DND-41 (cell line): Measurements from ENCODE around the gene ZNF132.

Source experiments
- ATAC-seq: fragments of 200-7000 bp; cut with Tn5 transposase; 3 replicates; pipeline ENCODE4 v1.9.1; 2021; ENCODE audit warnings: low read depth; ENCODE audit not compliant: insufficient read depth
- DNase-seq: peaks from one replicate; pipeline ENCODE4 v3.0.0-alpha.2; 2020
- H2AFZ ChIP-seq: 2 replicates; pipeline ENCODE4 v1.6.0; 2012; ENCODE audit warnings: low read depth, low read length
- H3K27ac ChIP-seq: 2 replicates; pipeline ENCODE4 v1.5.1; 2012; ENCODE audit warnings: low read length, inconsistent platforms
- H3K27me3 ChIP-seq: fragments of 200-600 bp; sonication (generic); 2 replicates; pipeline ENCODE4 v1.6.0; 2012; ENCODE audit warnings: low read length, mild to moderate bottlenecking, inconsistent platforms; ENCODE audit not compliant: insufficient read depth, poor library complexity
- H3K36me3 ChIP-seq: 2 replicates; pipeline ENCODE4 v1.5.1; 2012; ENCODE audit warnings: low read length, inconsistent platforms; ENCODE audit not compliant: insufficient read depth
- H3K4me1 ChIP-seq: 2 replicates; pipeline ENCODE4 v1.5.1; 2012; ENCODE audit warnings: mild to moderate bottlenecking, low read length; ENCODE audit not compliant: insufficient read depth
- H3K4me2 ChIP-seq: 2 replicates; pipeline ENCODE4 v1.6.0; 2012; ENCODE audit warnings: mild to moderate bottlenecking, moderate library complexity, low read length, inconsistent platforms; ENCODE audit not compliant: insufficient read depth
- H3K4me3 ChIP-seq, 2 experiments: fragments of 200-600 bp in 1 of 2; shearing (Covaris generic) in 1 of 2; 2 replicates each; pipeline ENCODE4 v1.5.1; 2012 to 2016; ENCODE audit warnings: inconsistent platforms in 2 of 2, low read length in 2 of 2, mild to moderate bottlenecking in 2 of 2, low read depth in 1 of 2, moderate library complexity in 1 of 2
- H3K79me2 ChIP-seq: 2 replicates; pipeline ENCODE4 v1.6.0; 2012; ENCODE audit warnings: low read length, inconsistent platforms; ENCODE audit not compliant: insufficient read depth
- H3K9ac ChIP-seq: 2 replicates; pipeline ENCODE4 v1.6.0; 2012; ENCODE audit warnings: low read depth, mild to moderate bottlenecking, inconsistent platforms, low read length, moderate library complexity
- H3K9me3 ChIP-seq: 2 replicates; pipeline ENCODE4 v1.5.1; 2012; ENCODE audit warnings: low read length, moderate library complexity, mild to moderate bottlenecking, inconsistent platforms; ENCODE audit not compliant: insufficient read depth, severe bottlenecking
- H4K20me1 ChIP-seq: 2 replicates; pipeline ENCODE4 v1.6.0; 2012; ENCODE audit warnings: low read length; ENCODE audit not compliant: insufficient read depth
- CTCF ChIP-seq: IDR thresholded peaks from 2 replicates; pipeline ENCODE4 v1.5.1; 2012; ENCODE audit warnings: borderline replicate concordance, low read length, moderate library complexity, mild to moderate bottlenecking; ENCODE audit not compliant: poor library complexity, severe bottlenecking; ENCODE audit errors: extremely low read depth
- EZH2 ChIP-seq: IDR thresholded peaks from 3 replicates; pipeline ENCODE4 v1.6.1; 2012; ENCODE audit warnings: borderline replicate concordance, low read depth, mild to moderate bottlenecking, moderate library complexity, low read length, inconsistent platforms; ENCODE audit not compliant: severe bottlenecking

The ZNF132 gene

GRCh38 chr19:58382997-58383603, 56.9 kb downstream of the ZNF132 start:
- Histone ChIP-seq H3K4me1 (peaks cover 45% of the 10 kb centered on the region), H3K79me2 (peaks cover 52% of the 10 kb centered on the region), H3K9me3 (no peaks in the 10 kb centered on the region), H3K36me3 (peaks cover 7% of the 10 kb centered on the region), H3K4me3 (no peak overlapping the region), H3K4me2 (no peak overlapping the region), H3K9ac (0 out of 2 replicates have a peak overlapping the region, but pooled peaks have one; percentile 4), H4K20me1 (peaks cover 12% of the 10 kb centered on the region), H3K27ac (no peak overlapping the region), H3K27me3 (no peaks in the 10 kb centered on the region), H2AFZ (no peak overlapping the region)
- ATAC-seq (no peak), DNase-seq (no peak)
- TF ChIP-seq CTCF: no peak
- no peak for TF ChIP-seq EZH2
